Stimulated activated CD4-positive, alpha-beta T cell treated with anti-CD3 and anti-CD28 coated beads, Interleukin-2, amount 100 ng/mL, for 4 hours (primary cell): Measurements from ENCODE around the gene ACAD9.
A peak's percentile ranks its signal among the peaks of the same experiment; 100 is the strongest.
"Not testable (repeated sequence)": the region's sequence is repeated elsewhere in the genome, so short reads cannot be mapped to it uniquely, and the experiment has no call there.

Experiments
- DNase-seq: peaks from one replicate; pipeline ENCODE4 v3.0.0-alpha.2; 2020; ENCODE audit warnings: low read depth

The ACAD9 gene

DNA sequence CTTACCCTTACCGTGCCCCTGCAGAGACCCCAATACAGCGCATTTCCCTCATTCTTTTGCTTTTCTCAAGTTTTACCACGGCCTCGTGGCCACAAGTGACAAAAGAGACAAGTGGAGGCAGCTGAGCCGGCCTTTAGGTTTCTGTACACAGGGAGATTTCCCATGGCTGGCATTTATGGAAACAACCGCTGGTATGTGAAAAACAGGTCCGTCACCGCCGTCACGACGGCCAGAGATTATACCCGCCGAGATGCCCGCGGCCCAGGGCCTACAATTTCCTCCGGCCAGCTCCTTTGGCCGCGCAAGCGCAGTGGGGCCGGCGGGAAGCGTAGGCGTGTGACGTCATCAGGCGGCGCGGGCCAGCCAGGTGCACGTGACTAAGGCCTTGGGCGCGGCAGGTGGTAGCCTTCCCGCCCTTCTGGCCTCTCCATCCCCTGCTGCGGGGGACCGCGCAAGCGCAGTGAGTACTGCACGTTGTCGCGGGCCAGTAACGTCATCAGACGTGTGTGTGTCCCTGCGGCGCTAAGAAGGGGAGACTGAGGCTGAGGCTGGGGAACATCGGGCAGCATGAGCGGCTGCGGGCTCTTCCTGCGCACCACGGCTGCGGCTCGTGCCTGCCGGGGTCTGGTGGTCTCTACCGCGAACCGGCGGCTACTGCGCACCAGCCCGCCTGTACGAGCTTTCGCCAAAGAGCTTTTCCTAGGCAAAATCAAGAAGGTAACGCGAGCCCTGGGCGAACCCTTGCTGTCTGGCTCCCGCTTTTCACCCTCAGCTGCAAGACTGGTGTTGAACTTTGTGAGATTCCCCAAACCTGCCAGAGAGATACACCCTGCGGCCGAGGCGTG is at the start of gene ACAD9:
TSS of gene ACAD9 (plus strand) at position 496 of the 845 bp plus-strand sequence. CDS start at position 568, 72 bp downstream.
- DNase-seq, result peak; percentile 95

DNA sequence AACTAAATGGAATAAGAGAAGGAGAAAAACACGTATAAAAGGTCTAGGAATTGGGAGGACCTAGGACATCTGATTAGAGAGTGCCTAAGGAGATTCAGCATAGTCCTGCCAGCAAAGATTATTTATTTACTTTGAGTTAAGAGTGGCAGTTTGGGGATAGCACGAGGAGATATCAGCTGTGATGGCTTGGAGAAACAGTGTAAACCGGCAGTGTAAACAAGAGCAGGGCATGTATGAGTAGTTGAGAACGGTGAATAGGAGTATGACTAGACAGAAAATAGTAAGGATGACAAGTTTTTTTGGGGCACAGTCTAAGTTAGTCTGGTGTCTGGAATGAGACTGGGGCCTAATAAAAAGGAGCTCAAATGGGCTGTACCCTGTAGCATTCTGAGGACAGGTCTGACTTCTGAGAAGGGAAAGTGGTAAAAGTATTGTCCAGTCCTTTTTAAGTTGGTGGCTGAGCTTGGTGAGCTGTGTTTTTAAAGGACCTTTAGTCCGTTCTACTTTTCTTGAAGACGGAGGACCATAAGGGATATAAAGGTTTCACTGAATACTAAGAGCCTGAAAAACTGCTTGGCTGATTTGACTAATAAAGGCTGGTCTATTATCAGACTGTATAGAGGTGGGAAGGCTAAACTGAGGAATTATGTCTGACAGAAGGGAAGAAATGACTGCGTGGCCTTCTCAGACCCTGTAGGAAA is 49.3 kb upstream of the ACAD9 start:
- not testable (repeated sequence) for DNase-seq

DNA sequence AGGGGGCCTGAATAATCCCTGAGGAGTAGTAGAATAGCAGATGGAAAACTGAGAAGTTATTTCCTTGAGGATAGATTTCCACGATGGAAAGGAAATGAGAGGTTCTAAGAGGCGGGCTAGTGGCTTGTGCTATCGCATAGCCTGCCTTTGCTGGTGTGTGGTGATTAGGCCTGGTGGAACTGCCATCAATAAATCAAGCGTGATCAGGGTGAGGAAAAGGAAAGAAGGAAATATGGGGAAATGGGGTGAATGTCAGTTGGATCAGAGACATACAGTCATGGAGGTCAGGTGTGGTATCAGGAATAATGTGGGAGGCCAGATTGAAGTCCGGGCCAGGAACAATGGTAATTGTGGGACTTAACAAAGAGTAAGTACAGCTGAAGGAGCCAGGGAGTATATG is 48.7 kb upstream of the ACAD9 start:
- DNase-seq, result not testable (repeated sequence)

DNA sequence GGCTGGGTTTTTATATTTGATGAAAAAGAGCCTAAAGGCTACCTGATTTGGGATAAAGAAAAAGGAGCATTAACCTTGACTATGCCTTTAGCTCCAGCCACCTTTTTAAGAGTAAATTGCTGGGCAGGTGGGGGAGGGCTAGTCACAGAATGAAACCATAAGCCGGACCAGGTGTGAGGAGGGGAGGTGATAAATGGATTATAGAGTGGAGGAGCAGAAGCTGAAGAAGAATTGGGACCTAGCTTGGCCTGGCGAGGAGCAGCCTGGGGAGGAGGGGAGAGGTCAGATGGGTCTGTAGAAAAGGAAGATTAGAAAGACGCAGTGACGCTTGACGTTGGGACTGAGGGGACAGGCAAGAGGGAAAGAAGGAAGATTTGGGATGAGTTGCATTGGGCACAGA is 46.4 kb upstream of the ACAD9 start:
- not testable (repeated sequence) for DNase-seq

DNA sequence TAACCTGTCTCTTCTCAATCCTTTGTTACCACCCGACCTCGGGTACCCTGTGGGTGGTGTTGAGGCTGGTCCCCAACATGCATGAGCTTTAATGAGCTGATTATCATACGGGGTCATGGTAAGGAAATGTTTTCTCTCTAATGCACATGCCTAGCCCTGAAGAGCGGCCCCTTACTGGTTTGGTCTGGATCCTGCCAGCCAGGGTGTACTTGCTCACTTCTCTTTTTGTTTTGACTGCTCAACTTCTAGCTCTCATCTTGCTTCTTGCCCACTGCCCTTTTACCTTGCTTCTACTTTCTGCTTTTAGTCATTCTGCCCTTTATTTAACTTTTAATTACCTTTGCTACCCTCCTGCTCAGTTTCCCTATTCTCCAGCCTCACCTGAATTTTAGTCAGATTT is 44.3 kb upstream of the ACAD9 start:
- DNase-seq, result no peak

DNA sequence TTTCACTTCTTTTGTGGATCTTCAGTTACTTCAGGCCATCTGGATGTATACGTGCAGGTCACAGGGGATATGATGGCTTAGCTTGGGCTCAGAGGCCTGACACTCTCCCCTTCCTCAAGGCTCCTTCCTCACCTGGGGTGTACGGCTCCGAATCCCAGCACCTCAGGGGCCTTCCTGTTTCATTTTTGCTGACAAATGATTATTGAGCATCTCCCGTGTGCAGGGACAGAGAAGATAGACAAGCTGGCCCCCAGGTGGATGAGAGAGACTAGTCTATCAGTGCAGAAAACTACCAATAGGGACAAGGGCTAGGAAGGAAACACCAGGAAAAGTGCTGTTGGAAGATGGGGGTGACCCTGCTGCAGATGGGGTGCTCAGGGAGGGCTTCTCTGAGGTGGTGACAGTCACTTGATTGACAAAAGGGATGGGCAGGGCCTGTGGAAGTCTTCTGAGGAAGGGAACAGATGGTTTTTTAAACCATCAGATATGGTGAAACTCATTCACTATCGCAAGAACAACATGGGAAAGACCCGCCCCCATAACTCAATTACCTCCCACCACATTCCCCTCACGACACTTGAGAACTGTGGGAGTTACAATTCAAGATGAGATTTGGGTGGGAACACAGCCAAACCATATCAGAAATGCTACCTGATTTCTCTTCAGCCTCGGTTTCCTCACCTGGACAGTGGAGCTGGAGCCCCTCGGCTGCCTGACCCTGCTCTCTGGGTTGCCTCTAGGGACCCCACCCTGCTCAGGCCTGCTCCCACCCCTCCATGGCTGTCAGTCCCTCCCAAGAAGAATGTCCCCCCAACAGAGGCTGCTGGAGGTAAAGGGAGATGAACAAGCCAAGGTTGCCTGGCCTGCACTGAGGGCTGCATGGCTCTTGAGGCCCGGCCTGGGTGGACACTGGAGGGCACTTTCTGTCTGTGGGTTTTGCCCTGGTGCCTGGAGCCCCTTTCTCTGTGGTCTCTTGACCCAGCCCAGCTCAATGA is 37.2 kb upstream of the ACAD9 start:
- no peak for DNase-seq

DNA sequence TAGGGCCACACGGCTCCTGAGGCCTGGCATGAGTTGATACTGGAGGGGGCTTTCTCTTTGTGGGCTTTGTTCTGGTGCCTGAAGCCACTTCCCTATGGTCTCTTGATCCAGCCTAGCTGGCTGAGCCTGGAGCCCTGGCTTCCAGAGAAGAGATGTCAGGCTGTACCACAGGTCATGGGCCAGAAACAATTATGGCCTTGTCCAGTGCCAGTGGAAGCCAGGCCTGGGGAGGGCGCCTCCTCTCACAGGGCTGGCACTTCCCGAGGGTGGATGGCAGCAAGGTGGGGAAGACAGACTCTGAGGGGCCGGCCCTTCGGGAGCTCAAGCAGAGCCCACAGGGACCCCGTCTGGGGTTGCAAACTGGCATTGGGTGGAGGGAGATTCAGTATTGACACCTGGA is 34.9 kb upstream of the ACAD9 start:
- DNase-seq, result no peak

DNA sequence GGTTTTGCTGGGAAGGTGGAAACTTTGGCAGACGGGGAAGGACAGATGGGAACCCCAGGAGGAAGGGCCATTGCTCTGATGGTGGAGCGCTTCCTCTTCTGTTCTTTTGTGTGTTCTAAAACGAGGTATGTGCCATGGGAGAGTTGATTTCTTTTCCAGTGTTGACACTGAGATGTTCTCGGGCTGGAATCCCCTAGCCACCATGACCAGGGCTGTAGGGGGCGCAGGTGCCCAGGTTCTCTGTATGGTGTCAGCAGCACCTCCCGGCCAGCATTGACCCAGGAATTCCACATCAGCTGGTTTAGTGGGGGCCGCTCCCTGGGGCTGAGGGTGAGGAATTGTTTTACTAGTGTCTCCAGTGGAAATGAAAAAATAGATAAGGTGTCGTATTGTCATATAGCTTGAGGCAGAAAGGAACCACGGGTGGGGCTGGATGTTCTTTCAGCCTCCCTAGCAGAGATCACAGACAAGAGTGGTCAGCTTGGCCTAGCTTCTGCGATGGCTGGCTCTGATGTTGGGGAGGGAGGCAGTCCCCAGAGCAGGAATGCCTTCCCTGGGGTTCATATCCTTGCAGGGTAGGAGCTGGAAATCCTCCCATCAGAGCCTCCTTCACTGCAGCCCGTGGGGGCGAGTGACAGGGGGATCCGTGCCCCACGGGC is 34.2 kb upstream of the ACAD9 start:
- no peak for DNase-seq

DNA sequence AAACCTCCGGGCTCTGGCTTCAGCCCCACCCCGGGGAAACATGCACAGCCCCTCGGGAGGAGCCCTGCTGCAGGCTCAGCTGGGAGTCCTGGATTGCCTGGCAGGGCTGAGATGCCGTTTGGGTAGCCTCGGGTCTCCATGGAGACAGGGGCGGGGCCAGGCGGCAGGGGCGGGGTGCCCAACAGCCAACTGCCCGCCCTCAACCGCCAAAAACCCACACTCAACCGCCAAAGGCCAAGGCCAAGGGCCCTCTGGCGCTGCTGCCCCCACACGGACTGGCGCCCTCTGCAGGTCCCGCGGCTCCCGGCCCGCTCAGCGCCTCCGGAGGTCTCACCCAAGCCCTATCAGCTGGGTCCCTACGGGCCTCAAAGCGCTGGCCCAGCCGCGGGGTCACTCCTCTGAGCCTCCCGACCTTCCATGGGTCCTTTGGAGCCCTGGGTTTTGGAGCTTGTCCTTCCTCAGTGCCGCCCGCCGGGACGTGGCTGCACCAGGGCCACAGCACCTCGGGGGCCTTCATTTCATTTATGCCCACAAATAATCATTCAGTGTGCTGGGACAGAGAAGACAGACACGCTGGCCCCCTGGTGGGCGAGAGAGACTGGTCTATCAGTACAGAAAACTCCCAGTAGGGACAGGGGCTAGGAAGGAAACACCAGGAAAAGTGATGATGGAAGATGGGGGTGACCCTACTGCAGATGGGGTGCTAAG is 33.5 kb upstream of the ACAD9 start:
- DNase-seq, result peak; percentile 59

DNA sequence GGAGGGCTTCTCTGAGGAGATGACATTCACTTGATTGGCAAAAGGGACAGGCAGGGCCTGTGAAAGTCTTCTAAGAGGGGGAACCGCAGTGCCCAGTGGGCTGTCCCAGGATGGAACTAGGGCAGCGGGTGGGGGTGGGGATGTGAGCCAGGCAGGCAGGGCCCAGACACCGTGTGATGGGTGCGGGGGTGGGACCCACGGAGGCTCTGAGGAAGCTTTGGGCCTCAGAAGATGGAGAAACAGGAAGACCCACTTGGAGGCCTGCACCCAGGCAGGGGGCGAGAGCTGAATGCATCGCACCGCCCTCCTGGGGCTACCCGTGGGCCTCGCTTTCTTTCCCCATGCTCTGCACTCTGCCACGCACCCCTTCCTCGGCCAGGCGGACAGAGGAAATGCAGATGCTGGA is 32.9 kb upstream of the ACAD9 start:
- DNase-seq, result no peak

DNA sequence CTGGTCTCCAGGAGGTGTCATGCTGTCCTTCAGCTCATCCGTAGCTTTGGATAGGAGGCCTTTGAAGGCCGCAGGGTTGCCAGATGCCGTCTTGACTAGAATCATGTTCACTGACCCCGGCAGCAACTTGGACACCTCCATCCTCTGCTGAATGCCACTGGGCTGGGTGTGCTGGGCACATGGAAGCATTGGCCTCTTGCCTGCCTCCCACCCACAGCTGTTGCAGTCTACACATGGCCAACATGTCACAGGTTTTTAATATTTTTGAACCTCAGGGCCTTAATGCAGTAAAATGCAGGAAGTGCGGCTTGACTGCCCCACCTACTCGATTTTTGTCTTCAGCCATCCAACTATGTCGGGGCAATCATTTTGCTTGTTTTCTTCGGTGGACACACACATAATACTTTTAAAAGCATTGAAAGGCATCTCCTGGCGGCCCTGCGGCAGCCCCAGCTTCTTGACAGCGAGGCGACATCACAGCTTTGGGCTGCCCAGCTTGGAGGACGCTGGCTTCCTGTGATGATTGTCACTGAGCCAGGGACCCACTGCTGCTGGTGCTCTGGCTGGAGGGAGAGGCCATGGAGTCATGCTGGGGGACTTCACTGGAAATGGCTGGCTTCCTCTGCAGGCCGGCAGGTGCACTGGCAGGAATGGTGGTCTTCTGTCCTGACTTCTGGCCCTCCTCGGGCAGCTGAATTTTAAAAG is 31.6 kb upstream of the ACAD9 start:
- DNase-seq, result no peak

DNA sequence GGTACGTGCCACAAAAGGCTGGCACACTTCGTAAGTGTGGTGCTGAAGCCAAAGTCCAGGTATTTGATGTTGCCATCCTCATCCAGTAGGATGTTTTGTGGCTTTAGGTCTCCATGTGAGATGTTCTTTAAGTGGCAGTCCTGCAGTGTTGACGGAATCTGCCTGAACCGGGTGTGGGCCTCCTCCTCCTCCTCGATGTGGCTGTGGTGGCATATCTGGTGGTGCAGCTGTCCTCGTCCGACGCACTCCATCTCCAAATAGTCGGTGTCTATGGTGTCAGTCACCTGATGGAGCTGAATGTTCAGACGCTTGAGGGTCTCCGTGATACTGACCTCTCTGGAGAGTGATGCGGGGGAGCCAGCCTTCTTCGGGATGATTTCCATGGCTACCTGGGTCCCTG is 30.5 kb upstream of the ACAD9 start:
- DNase-seq, result no peak

DNA sequence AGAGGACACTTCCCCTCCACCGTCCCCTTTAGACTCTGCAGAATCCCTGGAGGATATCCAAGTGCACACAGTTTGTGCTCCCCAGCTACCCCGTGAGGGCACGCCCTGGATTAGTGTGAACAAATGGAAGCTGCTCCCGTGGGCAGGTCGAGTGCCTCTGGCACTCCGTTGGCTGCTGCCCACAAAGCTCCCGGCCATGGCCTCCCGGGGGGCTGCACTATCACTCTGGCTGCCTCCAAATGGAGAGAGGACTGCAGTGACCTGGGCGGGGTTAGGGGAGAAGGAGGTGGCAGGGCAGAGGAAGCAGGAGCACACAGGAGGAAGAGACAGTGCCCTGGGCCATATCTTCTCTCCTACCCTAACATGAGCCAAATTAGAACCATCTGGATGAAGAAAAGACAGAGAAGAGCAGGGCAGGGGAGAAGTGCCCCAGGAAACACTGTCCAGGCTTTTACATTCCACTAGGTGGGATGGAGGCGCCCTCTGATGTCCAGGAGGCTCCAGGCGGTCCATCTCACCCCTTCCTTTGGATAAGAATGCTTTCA is 29.4 kb upstream of the ACAD9 start:
- DNase-seq, result no peak

DNA sequence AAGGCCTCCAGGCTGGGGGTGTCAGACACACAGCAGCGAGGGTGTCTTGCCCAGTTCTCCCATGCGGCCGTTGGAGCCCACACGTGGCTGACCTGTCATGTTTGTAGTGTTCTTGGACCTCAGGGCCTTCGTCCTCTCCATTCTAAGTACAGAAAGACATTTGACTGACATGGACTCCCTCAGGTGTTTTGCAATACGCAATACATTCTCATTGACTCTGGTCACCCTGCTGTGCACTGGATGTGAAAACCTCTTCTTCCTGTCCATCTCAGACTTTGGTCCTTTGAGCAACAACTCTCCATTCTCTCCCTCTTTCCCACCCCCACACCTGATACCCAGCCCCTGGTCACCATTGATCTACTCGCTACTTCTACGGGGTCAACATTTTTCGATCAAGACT is 28.9 kb upstream of the ACAD9 start:
- no peak for DNase-seq

DNA sequence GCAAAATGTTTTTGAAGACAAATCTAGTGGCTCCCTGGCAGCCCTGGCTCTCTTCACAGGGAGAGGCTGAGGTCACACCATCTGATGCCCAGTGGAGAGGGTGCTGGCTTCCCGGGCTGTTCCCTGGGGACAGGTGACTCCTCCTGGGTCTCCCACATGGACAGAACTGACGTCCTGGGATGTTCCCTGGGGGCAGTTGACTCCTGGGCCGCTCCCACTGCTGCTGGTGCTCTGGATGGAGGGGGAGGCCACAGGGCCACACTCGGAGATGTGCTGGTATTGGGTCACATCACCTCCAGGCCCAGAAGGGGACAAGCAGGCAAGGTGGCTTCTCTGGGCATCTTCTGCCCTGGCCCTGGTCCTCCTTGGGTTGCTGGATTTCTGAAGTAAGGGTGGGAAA is 27.8 kb upstream of the ACAD9 start:
- DNase-seq, result no peak

DNA sequence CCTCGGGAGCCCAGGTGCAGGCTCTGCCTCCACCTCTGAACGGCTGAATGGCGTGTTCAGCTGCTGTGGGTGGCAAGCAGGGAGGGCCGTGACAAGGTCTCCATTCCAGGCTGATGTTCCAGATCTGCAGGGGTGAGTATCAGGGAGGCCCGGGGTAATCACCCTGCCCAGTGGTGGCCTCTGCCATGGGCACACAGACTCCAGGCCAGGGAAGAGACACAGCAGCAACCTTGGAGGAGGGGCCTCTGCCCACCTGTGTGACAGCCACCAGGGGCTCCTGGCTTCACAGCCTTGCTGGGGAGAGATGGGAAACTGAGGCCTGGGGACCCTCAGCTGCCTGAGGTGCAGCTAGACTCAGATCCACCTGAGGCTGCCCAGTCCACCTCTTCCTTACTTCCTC is 25.6 kb upstream of the ACAD9 start:
- DNase-seq, result no peak

DNA sequence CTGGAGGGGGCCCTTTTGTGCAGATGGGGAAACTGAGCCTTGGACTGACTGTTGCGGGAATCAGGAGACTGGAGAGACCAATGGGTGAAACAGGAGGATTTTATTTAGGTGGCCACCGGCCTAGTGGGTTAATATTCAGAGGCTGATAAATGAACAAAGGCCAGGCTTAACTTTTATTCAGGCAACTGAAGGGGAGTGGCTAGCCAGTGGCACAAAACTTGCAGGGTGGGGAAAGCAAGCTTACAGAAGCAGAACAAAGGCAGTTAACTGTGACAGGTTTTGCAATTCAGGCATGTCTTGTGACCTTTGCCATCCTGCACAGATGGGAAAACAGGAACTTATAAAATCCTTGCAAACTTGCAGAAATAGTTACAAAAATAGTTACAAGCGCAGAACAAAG is 24.9 kb upstream of the ACAD9 start:
- no peak for DNase-seq

DNA sequence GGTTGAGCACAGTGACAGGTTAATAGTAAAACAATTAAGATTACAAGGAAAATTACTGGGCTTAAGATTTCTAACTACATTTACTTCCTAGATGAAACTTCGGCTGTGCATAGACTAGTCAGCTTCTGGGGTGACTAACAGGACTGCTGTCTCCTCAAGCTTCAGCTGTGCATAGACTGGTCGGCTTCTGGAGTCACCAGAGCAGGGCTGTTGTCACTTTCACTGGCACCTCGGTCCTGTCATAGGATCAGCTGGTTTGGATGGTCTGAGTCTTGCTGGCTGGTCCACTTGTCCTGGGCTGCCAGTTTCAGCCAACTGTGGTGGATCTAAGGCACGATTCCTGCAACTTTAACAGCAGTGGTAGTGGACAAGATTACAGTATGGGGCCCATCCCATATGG is 23.9 kb upstream of the ACAD9 start:
- no peak for DNase-seq

DNA sequence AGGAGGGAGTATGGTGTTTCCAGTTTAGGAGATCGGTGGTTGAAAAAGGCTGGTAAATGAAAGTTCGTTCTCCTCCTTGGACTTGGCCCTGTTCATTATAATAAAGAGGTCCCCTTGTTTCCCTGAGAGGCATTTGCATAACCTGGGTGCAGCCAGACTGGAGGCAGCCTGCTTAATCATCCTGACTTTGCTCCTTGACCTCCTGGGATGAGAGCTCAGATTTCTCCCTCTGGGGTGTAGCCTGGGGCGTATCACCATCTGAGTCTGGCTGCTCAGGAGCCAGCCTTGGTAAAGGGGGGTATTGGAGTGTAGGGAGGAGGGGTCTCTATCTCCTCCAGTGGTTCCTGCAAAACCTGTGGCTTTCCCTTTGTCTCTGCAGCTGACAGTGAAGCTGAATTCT is 21.3 kb upstream of the ACAD9 start:
- no peak for DNase-seq

DNA sequence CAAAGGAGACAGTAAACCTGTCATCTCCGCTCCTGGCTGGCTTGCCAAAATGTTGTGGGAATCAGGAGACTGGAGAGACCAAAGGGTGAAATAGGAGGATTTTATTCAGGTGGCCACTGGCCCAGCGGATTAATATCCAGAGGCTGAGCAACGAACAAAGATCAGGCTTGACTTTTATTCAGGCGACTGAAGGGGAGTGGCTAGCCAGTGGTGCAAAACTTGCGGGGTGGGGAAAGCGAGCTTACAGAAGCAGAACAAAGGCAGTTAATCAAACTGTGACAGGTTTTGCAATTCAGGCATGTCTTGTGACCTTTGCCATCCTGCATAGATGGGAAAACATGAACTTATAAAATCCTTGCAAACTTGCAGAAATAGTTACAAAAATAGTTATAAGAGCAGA is 19.8 kb upstream of the ACAD9 start:
- no peak for DNase-seq
